Globus pallidus (tissue), 1 donor: Measurements from ENCODE around the gene SLC35G2.
"Not testable (repeated sequence)": the region's sequence is repeated elsewhere in the genome, so short reads cannot be mapped to it uniquely, and the experiment has no call there.

Experiments used
- DNase-seq: peaks from one replicate; pipeline ENCODE4 v3.0.0-alpha.2; 2015; ENCODE audit warnings: low spot score

Gene SLC35G2

GRCh38 chr3:136885357-136886213 lies 66.7 kb downstream of the SLC35G2 start:
- no peak for DNase-seq

DNA sequence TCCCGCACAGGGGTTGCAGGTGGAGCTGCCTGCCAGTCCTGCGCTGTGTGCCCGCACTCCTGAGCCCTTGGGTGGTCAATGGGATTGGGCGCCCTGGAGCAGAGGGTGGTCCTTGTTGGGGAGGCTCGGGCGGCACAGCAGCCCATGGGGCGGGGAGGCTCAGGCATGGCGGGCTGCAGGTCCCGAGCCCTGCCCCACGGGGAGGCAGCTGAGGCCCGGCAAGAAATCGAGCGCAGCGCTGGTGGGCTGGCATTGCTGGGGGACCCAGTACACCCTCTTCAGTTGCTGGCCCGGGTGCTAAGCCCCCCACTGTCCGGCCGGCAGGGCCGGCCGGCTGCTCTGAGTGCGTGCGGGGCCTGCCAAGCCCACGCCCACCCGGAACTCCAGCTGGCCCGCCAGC lies 71.0 kb downstream of the SLC35G2 start:
- no peak for DNase-seq

- DNase-seq: no peak
Observed at GRCh38 chr3:136891934-136892855, 73.3 kb downstream of the SLC35G2 start.

DNA sequence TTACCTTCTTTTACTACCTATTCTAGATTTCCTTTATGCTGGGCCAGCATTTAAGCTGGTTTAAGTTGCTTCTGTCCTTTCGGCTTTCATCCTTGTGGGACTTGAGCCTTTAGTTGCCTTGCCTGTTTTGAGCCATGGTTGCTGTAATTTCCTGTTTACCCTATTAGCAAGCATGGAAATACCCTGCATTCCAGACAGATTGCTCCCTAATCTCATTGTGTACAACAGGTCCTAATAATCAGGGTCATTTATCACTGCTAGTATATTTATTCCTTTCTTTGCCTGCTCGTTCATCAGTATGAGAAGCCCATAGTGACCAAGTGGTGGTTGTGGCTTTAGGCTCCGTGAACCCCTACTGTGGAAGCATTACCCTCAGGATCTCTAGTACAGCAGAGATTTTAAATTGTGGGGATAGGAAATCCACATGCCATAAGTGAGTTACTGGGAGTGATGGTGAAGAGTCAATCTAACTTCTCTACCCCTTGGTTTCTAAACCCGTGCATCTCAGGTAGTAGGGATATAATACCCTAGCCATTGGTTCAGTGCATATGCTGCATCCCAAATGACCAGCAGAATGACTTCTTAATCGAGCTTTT lies 75.0 kb downstream of the SLC35G2 start:
- DNase-seq: no peak

- DNase-seq: not testable (repeated sequence)
Observed at GRCh38 chr3:136897171-136897570, 78.2 kb downstream of the SLC35G2 start.

- DNase-seq: no peak
Observed at GRCh38 chr3:136898549-136898948, 79.6 kb downstream of the SLC35G2 start.

GRCh38 chr3:136898954-136899353 lies 80.0 kb downstream of the SLC35G2 start:
- DNase-seq: no peak

- DNase-seq: no peak
Observed at GRCh38 chr3:136899622-136900158, 80.8 kb downstream of the SLC35G2 start.

- DNase-seq: not testable (repeated sequence)
Observed at GRCh38 chr3:136900694-136901093, 81.8 kb downstream of the SLC35G2 start.

DNA sequence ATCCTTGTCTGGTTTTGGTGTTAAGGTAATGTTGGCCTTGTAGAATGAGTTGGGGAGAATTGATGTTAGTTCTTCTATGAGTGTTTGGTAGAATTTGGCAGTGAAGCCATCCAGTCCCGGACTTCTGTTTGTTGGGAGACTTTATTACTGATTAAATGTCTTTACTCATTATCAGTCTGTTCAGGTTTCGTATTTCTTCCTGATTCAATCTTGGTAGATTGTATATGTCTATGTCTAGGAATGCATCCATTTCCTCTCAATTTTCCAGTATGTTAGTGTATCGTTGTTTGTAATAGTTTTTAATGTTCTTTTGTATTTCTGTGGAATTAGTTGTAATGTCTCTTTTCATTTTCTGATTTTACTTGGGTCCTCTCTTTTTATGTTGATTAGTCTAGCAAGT lies 82.5 kb downstream of the SLC35G2 start:
- DNase-seq: no peak

GRCh38 chr3:136902530-136902929 lies 83.6 kb downstream of the SLC35G2 start:
- DNase-seq: not testable (repeated sequence)

DNA sequence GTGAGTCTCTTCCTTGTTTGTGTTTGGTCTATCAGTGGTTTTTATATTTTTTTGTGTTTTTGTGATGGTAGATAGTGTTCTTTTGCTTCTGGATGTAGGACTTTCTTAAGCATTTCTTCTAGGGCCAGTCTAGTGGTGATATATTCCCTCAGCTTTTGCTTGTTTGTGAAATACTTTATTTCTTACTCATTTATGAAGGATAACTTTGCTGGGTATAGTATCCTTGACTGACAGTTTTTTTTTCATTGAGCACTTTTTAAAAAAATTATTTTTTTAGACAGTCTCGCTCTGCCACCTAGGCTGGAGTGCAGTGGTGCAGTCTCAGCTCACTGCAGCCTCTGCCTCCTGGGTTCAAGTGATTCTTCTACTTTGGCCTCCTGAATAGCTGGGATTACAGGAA lies 85.0 kb downstream of the SLC35G2 start:
- DNase-seq: no peak

- DNase-seq: no peak
Observed at GRCh38 chr3:136904746-136905145, 85.8 kb downstream of the SLC35G2 start.
